ENCODE results near the gene FAM219A.
"Not testable (repeated sequence)": the region's sequence is repeated elsewhere in the genome, so short reads cannot be mapped to it uniquely, and the experiment has no call there.

Gene FAM219A

GRCh38 chr9:34440017-34440416 is 18.4 kb downstream of the FAM219A start:
- no peak for DNase-seq

GRCh38 chr9:34438465-34438864 is 19.9 kb downstream of the FAM219A start:
- not testable (repeated sequence) for DNase-seq

- not testable (repeated sequence) for DNase-seq
Measured at GRCh38 chr9:34437926-34438307, 20.5 kb downstream of the FAM219A start.

GRCh38 chr9:34437006-34437925 is 21.1 kb downstream of the FAM219A start:
- peak; percentile 52 to 54 for DNase-seq

GRCh38 chr9:34431667-34432066 is 26.7 kb downstream of the FAM219A start:
- no peak for DNase-seq

- DNase-seq = no peak
Measured at GRCh38 chr9:34430843-34431437, 27.4 kb downstream of the FAM219A start.

- no peak for DNase-seq
Measured at GRCh38 chr9:34428325-34428958, 29.9 kb downstream of the FAM219A start.

GRCh38 chr9:34426347-34427074 is 31.9 kb downstream of the FAM219A start:
- DNase-seq = no peak

GRCh38 chr9:34419716-34420504 is 38.5 kb downstream of the FAM219A start:
- DNase-seq = no peak

GRCh38 chr9:34417734-34418133 is 40.6 kb downstream of the FAM219A start:
- DNase-seq = no peak

- peak in 1 of 2 experiments; percentile 10 for DNase-seq
Measured at GRCh38 chr9:34413231-34413852, 45.0 kb downstream of the FAM219A start.

GRCh38 chr9:34412336-34412735 is 46.0 kb downstream of the FAM219A start:
- DNase-seq = no peak

GRCh38 chr9:34409154-34409553 is 49.2 kb downstream of the FAM219A start:
- DNase-seq = no peak

GRCh38 chr9:34408173-34408572 is 50.2 kb downstream of the FAM219A start:
- no peak for DNase-seq

GRCh38 chr9:34406219-34406618 is 52.2 kb downstream of the FAM219A start:
- DNase-seq = no peak

- no peak for DNase-seq
Measured at GRCh38 chr9:34405719-34406118, 52.7 kb downstream of the FAM219A start.

GRCh38 chr9:34403554-34404380 is 54.6 kb downstream of the FAM219A start:
- peak; percentile 41 to 46 for DNase-seq

- DNase-seq = no peak
Measured at GRCh38 chr9:34400686-34401602, 57.4 kb downstream of the FAM219A start.

- no peak for DNase-seq
Measured at GRCh38 chr9:34400275-34400674, 58.1 kb downstream of the FAM219A start.

- DNase-seq = no peak
Measured at GRCh38 chr9:34399729-34400128, 58.6 kb downstream of the FAM219A start.
